Suprapubic skin (tissue), 3 donors: Measurements from ENCODE around the gene RABAC1.

Experiments
- POLR2A ChIP-seq, 2 donors: fragments of 450-650 bp; IDR thresholded peaks; one replicate each; pipeline ENCODE4 v1.6.1; 2017; ENCODE audit warnings: antibody characterized with exemption in 2 of 2, mild to moderate bottlenecking in 2 of 2, moderate library complexity in 2 of 2
- TF ChIP-seq, protein P1 (sequence below), 2 donors: fragments of 200-600 bp in 1 of 2; fragments of 450-650 bp in 1 of 2; sonication (generic) in 1 of 2; IDR thresholded peaks; one replicate each; pipeline ENCODE4 v1.5.1; 2016 to 2019; ENCODE audit warnings: antibody characterized with exemption in 2 of 2, mild to moderate bottlenecking in 1 of 2, moderate library complexity in 1 of 2

DNA sequence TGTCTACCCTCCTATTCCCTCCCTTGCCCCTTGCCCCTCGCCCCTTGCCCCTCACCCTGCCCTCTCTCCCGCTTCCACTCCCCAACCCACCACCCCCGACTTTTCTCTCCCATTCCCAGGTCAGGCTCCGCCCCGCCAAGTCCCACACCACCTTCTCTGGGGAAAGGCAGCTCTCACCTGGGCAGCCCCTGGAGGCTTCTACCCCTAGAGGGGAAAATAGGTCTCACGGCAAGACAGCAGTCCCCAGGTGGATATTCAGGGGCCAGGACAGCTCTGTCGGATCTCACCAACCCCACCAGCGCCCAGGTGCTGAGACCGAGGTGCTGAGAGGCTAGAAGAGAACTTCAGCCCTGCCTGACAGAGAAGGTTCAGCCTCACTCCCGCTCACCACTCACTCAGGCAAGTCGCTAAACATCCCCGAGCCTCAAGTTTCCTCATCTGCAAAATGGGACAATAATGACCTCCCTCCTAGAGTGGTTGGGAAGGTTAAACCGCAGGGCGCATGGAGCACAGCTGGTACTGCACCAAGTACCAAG, 29.5 kb downstream of the RABAC1 start:
- TF ChIP-seq, protein P1, sequence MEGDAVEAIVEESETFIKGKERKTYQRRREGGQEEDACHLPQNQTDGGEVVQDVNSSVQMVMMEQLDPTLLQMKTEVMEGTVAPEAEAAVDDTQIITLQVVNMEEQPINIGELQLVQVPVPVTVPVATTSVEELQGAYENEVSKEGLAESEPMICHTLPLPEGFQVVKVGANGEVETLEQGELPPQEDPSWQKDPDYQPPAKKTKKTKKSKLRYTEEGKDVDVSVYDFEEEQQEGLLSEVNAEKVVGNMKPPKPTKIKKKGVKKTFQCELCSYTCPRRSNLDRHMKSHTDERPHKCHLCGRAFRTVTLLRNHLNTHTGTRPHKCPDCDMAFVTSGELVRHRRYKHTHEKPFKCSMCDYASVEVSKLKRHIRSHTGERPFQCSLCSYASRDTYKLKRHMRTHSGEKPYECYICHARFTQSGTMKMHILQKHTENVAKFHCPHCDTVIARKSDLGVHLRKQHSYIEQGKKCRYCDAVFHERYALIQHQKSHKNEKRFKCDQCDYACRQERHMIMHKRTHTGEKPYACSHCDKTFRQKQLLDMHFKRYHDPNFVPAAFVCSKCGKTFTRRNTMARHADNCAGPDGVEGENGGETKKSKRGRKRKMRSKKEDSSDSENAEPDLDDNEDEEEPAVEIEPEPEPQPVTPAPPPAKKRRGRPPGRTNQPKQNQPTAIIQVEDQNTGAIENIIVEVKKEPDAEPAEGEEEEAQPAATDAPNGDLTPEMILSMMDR (IDR thresholded peaks at IDR 0.05) = no peak
- TF ChIP-seq POLR2A (IDR thresholded peaks at IDR 0.05) = no peak
